ENCODE measurements around the gene DYNLRB1. TPM values are rescaled to one million over a fixed set of nuclear protein-coding genes. Genes with fewer than 3 reads are reported as not detected.

The DYNLRB1 gene
- total and polyA plus RNA-seq, 2 of the 13 experiments (the other 11 are each of a cell fraction or from before 2014, with no cell fraction given): 140 to 244 TPM

- TF ChIP-seq ZFP91 (CRISPR knock-in tag; IDR thresholded peaks at IDR 0.05; ENCODE audit: borderline replicate concordance): 0 out of 2 replicates have a peak, but pooled peaks have one; percentile 39
- no peak for TF ChIP-seq ZNF598 (CRISPR knock-in tag; IDR thresholded peaks at IDR 0.05; ENCODE audit: borderline replicate concordance)
- no peak for TF ChIP-seq ZNF407 (CRISPR knock-in tag; IDR thresholded peaks at IDR 0.05; ENCODE audit: not compliant biosample characterization)
- no peak for TF ChIP-seq ZNF609 (CRISPR knock-in tag; IDR thresholded peaks at IDR 0.05; ENCODE audit: borderline replicate concordance)
- TF ChIP-seq ZNF672 (CRISPR knock-in tag; IDR thresholded peaks at IDR 0.05): no peak
- TF ChIP-seq ZNF674 (CRISPR knock-in tag; IDR thresholded peaks at IDR 0.05; ENCODE audit: low read depth): no peak
- no peak for TF ChIP-seq ZFX (CRISPR knock-in tag; IDR thresholded peaks at IDR 0.05; ENCODE audit: low read depth)
- TF ChIP-seq GATA4 (IDR thresholded peaks at IDR 0.05; ENCODE audit: borderline replicate concordance, low read depth): no peak
- TF ChIP-seq PTBP1 (IDR thresholded peaks at IDR 0.05; ENCODE audit: low read depth, low read length, poor library complexity, severe bottlenecking): no peak
- TF ChIP-seq IKZF5 (CRISPR knock-in tag; IDR thresholded peaks at IDR 0.05): no peak
- TF ChIP-seq ZNF782 (CRISPR knock-in tag; IDR thresholded peaks at IDR 0.05; ENCODE audit: borderline replicate concordance): no peak
- no peak for TF ChIP-seq SMAD3 (CRISPR knock-in tag; IDR thresholded peaks at IDR 0.05)
- TF ChIP-seq SALL1 (CRISPR knock-in tag; IDR thresholded peaks at IDR 0.05): no peak
These were observed 20.7 kb downstream of the DYNLRB1 start (continued) for GRCh38 chr20:34536798-34537394.

Measured in HepG2 (cell line).